Mammary epithelial cell (primary cell): ENCODE results near the gene ZNF791.

Source experiments
- EZH2 ChIP-seq: IDR thresholded peaks from 2 replicates; pipeline ENCODE4 v1.6.1; 2012; ENCODE audit warnings: low read length, inconsistent platforms, borderline replicate concordance
- TF ChIP-seq, protein P1 (sequence below), 2 donors: IDR thresholded peaks in 1 of 2; conservative IDR thresholded peaks in 1 of 2; 2 replicates each; pipeline ENCODE4 v1.5.1; 2011 to 2012; ENCODE audit warnings: inconsistent platforms in 2 of 2, low read length in 2 of 2, mild to moderate bottlenecking in 2 of 2, control low read depth in 1 of 2, low read depth in 1 of 2; ENCODE audit not compliant: insufficient read depth in 1 of 2; ENCODE audit errors: extremely low read depth in 1 of 2

DNA sequence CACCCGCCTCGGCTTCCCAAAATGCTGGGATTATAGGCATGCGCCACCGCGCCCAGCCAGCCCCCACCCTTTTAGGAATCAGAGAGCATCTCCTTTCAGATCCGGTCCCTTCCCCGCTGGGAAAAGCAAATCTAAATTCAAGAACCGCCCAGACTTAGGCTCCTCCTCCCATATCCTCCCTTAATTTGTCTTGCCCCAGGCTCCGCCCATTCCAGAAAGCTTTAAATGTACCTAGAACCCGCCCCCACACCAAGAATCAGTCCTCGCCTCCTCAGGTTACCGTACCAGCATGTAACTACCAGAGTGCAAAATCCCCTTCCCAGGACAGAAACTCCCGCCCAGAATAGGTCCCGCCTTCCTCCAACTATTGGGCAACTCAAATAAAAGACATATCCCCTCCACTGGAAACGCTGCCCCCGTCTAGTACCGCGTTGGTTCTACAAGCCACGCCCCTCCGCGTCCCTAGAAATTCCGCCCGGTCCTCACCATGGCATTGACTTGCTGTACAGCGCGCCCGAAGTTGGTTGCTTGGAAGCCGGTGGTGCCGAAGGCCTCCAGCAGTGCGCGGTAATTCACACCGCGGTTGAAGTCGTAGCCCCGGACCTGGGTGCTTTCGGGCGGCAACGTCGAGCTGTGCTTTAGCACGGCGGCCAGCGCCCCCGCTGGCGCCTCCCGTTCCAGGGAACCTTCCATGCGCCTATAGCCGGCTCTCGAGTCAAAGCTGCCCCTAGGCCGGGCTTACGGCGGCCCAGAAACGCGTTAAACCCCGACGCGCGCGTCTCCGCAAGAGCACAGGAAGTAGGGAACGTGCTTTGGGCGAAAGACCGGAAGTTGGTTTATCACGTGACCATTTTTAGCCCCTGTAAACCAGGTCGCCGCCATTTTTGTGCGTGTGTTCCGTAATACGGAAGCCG, 70.6 kb downstream of the ZNF791 start, which contains the start of gene DHPS:
- TF ChIP-seq, protein P1, sequence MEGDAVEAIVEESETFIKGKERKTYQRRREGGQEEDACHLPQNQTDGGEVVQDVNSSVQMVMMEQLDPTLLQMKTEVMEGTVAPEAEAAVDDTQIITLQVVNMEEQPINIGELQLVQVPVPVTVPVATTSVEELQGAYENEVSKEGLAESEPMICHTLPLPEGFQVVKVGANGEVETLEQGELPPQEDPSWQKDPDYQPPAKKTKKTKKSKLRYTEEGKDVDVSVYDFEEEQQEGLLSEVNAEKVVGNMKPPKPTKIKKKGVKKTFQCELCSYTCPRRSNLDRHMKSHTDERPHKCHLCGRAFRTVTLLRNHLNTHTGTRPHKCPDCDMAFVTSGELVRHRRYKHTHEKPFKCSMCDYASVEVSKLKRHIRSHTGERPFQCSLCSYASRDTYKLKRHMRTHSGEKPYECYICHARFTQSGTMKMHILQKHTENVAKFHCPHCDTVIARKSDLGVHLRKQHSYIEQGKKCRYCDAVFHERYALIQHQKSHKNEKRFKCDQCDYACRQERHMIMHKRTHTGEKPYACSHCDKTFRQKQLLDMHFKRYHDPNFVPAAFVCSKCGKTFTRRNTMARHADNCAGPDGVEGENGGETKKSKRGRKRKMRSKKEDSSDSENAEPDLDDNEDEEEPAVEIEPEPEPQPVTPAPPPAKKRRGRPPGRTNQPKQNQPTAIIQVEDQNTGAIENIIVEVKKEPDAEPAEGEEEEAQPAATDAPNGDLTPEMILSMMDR (conservative IDR thresholded peaks at IDR 0.05 in 1 of 2, IDR thresholded peaks at IDR 0.05 in 1 of 2; ENCODE audit: extremely low read depth in 1 of 2, insufficient read depth in 1 of 2, low read depth in 1 of 2, low read length in 2 of 2) = no peak
- no peak for TF ChIP-seq EZH2
